ENCODE data around the gene ATP8A2. TPM values are rescaled to one million over a fixed set of nuclear protein-coding genes. Genes with fewer than 3 reads are reported as not detected.
A peak's percentile ranks its signal among the peaks of the same experiment; 100 is the strongest.
"Not testable (repeated sequence)": the region's sequence is repeated elsewhere in the genome, so short reads cannot be mapped to it uniquely, and the experiment has no call there.

Gene ATP8A2
- total RNA-seq, 6 experiments from 2014 or later: not detected

DNA sequence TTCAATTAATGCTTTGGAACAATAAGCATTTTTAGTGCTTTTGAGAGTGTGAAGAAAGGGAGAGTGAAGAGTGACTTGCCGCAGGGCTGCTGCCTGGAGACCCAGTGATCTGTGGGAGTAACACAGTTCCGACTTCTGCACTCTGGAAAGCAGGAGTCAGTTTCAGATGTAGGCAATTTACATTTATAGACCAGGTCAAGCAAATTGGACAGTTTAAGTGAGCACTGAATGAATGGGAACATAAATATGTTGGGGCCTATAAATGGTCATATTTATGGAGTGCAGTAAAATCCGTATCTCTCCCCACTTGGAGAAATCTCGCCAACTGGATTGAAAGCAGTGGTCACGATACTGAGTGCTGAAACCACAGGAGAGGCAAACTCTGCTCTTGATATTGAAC lies 689.5 kb downstream of the ATP8A2 start:
- 55% methylated on average over 5 of the region's 5 CpGs for WGBS (ENCODE audit: insufficient coverage, low coverage, low lambda C conversion rate, missing lambda C conversion rate)
- H3K27me3 ChIP-seq: no peaks in the 10 kb centered on the region
- no peaks in the 10 kb centered on the region for H3K4me1 ChIP-seq
- DNase-seq (no peak), ATAC-seq (no peak)
- H3K9me3 ChIP-seq: no peaks in the 10 kb centered on the region
- H3K36me3 ChIP-seq: no peaks in the 10 kb centered on the region
- intact Hi-C loops (cut with DNase I): no loop called here
- no peak for TF ChIP-seq POLR2A (IDR thresholded peaks at IDR 0.05)
- TF ChIP-seq, protein P1, sequence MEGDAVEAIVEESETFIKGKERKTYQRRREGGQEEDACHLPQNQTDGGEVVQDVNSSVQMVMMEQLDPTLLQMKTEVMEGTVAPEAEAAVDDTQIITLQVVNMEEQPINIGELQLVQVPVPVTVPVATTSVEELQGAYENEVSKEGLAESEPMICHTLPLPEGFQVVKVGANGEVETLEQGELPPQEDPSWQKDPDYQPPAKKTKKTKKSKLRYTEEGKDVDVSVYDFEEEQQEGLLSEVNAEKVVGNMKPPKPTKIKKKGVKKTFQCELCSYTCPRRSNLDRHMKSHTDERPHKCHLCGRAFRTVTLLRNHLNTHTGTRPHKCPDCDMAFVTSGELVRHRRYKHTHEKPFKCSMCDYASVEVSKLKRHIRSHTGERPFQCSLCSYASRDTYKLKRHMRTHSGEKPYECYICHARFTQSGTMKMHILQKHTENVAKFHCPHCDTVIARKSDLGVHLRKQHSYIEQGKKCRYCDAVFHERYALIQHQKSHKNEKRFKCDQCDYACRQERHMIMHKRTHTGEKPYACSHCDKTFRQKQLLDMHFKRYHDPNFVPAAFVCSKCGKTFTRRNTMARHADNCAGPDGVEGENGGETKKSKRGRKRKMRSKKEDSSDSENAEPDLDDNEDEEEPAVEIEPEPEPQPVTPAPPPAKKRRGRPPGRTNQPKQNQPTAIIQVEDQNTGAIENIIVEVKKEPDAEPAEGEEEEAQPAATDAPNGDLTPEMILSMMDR (IDR thresholded peaks at IDR 0.05): no peak
- H3K27ac ChIP-seq: no peak overlapping the region
- H3K4me3 ChIP-seq: no peak overlapping the region

DNA sequence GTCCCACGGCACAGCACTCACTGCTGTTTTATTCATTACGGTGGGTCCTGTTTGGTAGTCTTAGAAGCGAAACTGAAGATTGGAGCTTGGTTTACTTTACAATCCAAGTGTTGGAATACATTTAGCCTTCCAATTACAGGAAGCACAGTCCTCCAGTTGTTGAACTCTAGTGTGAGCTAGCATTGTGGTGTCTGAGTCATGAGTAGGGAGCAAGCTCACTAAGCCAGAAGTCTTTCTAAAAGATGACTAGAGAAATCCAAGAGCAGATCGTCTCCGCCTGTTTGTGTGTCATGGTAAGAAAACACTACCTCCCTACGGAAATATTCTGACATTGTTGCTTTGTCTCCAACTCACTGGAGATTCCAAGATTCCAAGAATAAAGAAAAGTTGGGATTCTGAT lies 690.2 kb downstream of the ATP8A2 start:
- no peaks in the 10 kb centered on the region for H3K27me3 ChIP-seq
- H3K27ac ChIP-seq: no peak overlapping the region
- ATAC-seq (no peak), DNase-seq (no peak)
- H3K4me1 ChIP-seq: no peaks in the 10 kb centered on the region
- no peaks in the 10 kb centered on the region for H3K9me3 ChIP-seq
- no peaks in the 10 kb centered on the region for H3K36me3 ChIP-seq
- TF ChIP-seq POLR2A (IDR thresholded peaks at IDR 0.05): no peak
- TF ChIP-seq, protein P1 (IDR thresholded peaks at IDR 0.05): no peak
- 71% methylated on average over 5 of the region's 6 CpGs for WGBS (ENCODE audit: insufficient coverage, low coverage, low lambda C conversion rate, missing lambda C conversion rate)
- intact Hi-C loops (cut with DNase I): no loop called here
- no peak overlapping the region for H3K4me3 ChIP-seq

DNA sequence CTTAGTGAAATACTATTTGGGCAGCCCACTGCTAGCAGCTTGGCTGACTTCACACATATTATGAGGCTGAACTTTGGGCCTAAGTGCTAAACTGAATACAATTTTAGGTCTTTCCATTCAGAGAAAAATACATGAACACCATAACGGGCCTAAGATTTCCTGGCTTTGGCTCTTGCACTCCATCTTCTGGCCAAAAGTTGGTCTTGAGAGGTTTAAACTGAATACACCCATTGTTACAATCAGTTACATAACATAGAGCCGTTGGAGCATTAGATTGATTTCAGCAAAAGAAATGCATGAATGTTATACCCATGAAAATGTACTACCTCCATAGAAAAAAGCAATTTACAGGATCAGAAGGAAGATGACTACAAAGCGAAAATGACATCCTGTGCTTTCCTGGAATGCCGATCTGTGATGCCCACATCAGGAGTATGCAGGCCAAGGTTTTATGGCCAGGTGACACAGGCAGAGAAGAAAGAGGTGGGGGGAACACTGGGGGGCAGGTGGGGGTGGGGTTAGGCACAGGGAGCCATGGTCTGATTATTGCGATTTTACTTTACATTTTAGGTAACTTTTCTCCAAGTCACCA lies 691.2 kb downstream of the ATP8A2 start:
- peak; percentile 29 to 67 (median 52) for ATAC-seq
- TF ChIP-seq POLR2A (IDR thresholded peaks at IDR 0.05): no peak
- TF ChIP-seq, protein P1 (IDR thresholded peaks at IDR 0.05): peak; percentile 33 to 62 (median 48)
- Histone ChIP-seq H3K27ac (no peak overlapping the region), H3K9me3 (no peaks in the 10 kb centered on the region), H3K4me1 (no peaks in the 10 kb centered on the region), H3K4me3 (no peak overlapping the region), H3K27me3 (no peaks in the 10 kb centered on the region), H3K36me3 (no peaks in the 10 kb centered on the region)
- 51% methylated on average over 5 of the region's 5 CpGs for WGBS (ENCODE audit: insufficient coverage, low coverage, low lambda C conversion rate, missing lambda C conversion rate)
- intact Hi-C loops (cut with DNase I): no loop called here
- DNase-seq: no peak

DNA sequence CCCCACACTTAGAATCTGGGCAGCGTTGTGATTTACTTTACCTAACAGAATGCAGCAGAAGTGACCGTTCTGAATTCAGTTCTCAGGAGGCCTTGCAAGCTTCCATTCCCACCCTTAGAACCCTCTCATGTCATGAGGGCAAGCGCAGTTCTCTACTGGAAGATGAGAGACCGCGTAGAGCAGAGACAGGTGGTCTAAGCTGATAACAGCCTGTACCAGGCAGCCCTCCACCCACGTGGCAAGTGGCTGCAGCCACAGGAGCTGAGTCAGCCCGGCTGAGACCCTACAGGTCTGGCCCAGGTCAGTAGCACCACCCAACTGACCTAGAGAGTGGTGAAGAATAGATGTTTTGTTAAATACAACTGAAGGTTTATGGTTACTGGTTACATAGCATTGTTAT lies 694.7 kb downstream of the ATP8A2 start:
- H3K9me3 ChIP-seq, ATAC-seq, H3K4me1 ChIP-seq, H3K27me3 ChIP-seq, H3K36me3 ChIP-seq, H3K4me3 ChIP-seq, H3K27ac ChIP-seq, DNase-seq: not testable (repeated sequence)
- WGBS (ENCODE audit: insufficient coverage, low coverage, low lambda C conversion rate, missing lambda C conversion rate): 69% methylated on average over 6 of the region's 7 CpGs
- intact Hi-C loops (cut with DNase I): loop anchor here in 1 of 2 donors (5.0 kb wide), 1 partner anchor 494 kb away; no protein-coding TSS in a partner anchor

DNA sequence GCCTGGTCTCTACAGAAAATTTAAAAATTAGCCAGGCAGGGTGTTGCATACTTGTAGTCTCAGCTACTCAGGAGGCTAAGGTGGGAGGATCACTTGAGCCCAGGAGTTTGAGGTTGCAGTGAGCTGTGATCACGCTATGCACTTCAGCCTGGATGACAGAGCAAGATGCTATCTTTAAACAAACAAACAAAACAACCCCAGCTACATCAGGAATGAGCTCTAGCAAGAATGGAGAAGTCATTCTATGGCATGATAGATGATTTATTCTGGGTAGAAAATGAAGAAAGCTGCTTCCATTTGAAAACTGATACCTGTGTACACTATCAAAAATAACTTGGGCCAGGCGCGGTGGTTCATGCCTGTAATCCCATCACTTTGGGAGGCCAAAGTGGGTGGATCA lies 695.8 kb downstream of the ATP8A2 start:
- no peaks in the 10 kb centered on the region for H3K36me3 ChIP-seq
- DNase-seq (no peak), ATAC-seq (no peak)
- H3K27ac ChIP-seq: no peak overlapping the region
- no peaks in the 10 kb centered on the region for H3K9me3 ChIP-seq
- no peaks in the 10 kb centered on the region for H3K27me3 ChIP-seq
- no peak overlapping the region for H3K4me3 ChIP-seq
- H3K4me1 ChIP-seq: no peaks in the 10 kb centered on the region
- TF ChIP-seq POLR2A (IDR thresholded peaks at IDR 0.05): no peak
- TF ChIP-seq, protein P1 (IDR thresholded peaks at IDR 0.05): no peak
- WGBS (ENCODE audit: insufficient coverage, low coverage, low lambda C conversion rate, missing lambda C conversion rate): 69% methylated on average over 3 of the region's 3 CpGs
- intact Hi-C loops (cut with DNase I): loop anchor here in 1 of 2 donors (5.0 kb wide), 1 partner anchor 495 kb away; no protein-coding TSS in a partner anchor

DNA sequence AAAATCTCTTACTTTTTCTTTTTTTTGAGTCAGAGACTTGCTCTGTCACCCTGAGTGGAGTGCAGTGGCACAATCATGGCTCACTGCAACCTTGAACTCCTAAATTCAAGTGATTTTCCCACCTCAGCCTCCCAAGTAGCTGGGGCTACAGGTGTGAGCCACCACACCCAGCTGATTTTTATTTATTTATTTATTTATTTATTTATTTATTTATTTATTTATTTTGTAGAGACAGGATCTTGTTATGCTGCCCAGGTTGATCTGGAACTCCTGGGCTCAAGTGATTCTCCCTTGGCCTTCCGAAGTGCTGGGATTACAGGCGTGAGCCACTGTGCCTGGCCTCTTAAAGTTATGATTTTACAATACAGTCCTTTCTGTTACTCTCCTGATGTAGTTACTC lies 696.6 kb downstream of the ATP8A2 start:
- intact Hi-C loops (cut with DNase I): loop anchor here in 1 of 2 donors (5.0 kb wide), 1 partner anchor 496 kb away; no protein-coding TSS in a partner anchor

DNA sequence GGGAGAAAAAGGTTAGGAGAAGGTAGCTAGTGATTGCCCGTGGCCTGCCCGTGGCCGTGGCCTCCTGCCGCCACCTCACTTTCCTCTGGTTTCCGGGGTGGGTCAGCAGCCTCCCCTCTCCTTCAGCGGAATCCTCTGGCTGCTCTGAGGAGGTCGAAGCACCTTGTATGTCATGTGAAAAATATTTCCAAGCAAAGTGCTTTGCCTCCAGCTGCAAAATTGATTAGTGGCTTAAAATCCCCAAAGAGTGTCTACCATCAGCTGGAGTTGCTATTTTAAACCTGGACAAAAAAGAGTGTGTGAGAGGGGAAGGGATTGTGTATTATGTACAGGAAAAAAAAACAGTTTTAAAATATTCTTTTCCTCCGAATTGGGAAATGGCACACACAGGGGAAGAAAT lies 697.9 kb downstream of the ATP8A2 start:
- not testable (repeated sequence) for H3K4me1 ChIP-seq, ATAC-seq, H3K27me3 ChIP-seq, H3K36me3 ChIP-seq, H3K27ac ChIP-seq, H3K4me3 ChIP-seq, DNase-seq, H3K9me3 ChIP-seq
- WGBS (ENCODE audit: insufficient coverage, low coverage, low lambda C conversion rate, missing lambda C conversion rate): 44% methylated on average over 5 of the region's 8 CpGs
- intact Hi-C loops (cut with DNase I): loop anchor here (5.0 to 10.0 kb wide), 2 partner anchors 495 to 497 kb away; no protein-coding TSS in a partner anchor

More for the DNA sequence above, 696.6 kb downstream of the ATP8A2 start:
- not testable (repeated sequence) for H3K9me3 ChIP-seq, H3K27ac ChIP-seq, H3K4me3 ChIP-seq, H3K36me3 ChIP-seq, H3K4me1 ChIP-seq, ATAC-seq, DNase-seq, H3K27me3 ChIP-seq
- WGBS (ENCODE audit: insufficient coverage, low coverage, low lambda C conversion rate, missing lambda C conversion rate): 64% methylated on average over 2 of the region's 2 CpGs

Data from right lobe of liver (tissue), 6 donors.